Endodermal cell (in vitro differentiated cells): ENCODE data around the gene MRM2. TPM values are rescaled to one million over a fixed set of nuclear protein-coding genes. Genes with fewer than 3 reads are reported as not detected.

Source experiments
- DNase-seq: peaks from one replicate; pipeline ENCODE4 v3.0.0-alpha.2; 2017
- H3K27ac ChIP-seq: 2 replicates; pipeline ENCODE4 v1.5.1; 2013; ENCODE audit warnings: mild to moderate bottlenecking, low read depth, low read length, moderate library complexity
- H3K27me3 ChIP-seq: 2 replicates; pipeline ENCODE4 v1.6.1; 2013; ENCODE audit warnings: mild to moderate bottlenecking, low read length, moderate library complexity; ENCODE audit not compliant: insufficient read depth, control insufficient read depth, poor library complexity, severe bottlenecking
- H3K36me3 ChIP-seq: 2 replicates; pipeline ENCODE4 v1.7.0; 2013; ENCODE audit warnings: mild to moderate bottlenecking, low read length, moderate library complexity; ENCODE audit not compliant: control insufficient read depth, insufficient read depth
- H3K4me1 ChIP-seq: one replicate; pipeline ENCODE4 v1.7.0; 2013; ENCODE audit warnings: low read length; ENCODE audit not compliant: control insufficient read depth, insufficient read depth
- H3K4me3 ChIP-seq: 2 replicates; pipeline ENCODE4 v1.5.1; 2013; ENCODE audit warnings: mild to moderate bottlenecking, low read length, moderate library complexity
- H3K9ac ChIP-seq: 2 replicates; pipeline ENCODE4 v1.6.1; 2013; ENCODE audit warnings: mild to moderate bottlenecking, low read length, moderate library complexity; ENCODE audit not compliant: poor library complexity, severe bottlenecking; ENCODE audit errors: extremely low read depth
- H3K9me3 ChIP-seq: 2 replicates; pipeline ENCODE4 v1.6.1; 2013; ENCODE audit warnings: mild to moderate bottlenecking, low read length, moderate library complexity; ENCODE audit not compliant: control insufficient read depth
- H3K27ac Mint-ChIP-seq: 2 replicates; pipeline ENCODE4 v1.8.0; 2020; ENCODE audit warnings: mixed read lengths
- H3K27me3 Mint-ChIP-seq: 2 replicates; pipeline ENCODE4 v1.8.0; 2021; ENCODE audit warnings: mild to moderate bottlenecking, mixed read lengths; ENCODE audit not compliant: insufficient read depth
- H3K36me3 Mint-ChIP-seq: 2 replicates; pipeline ENCODE4 v1.8.0; 2020; ENCODE audit warnings: low read depth, mixed read lengths
- H3K4me1 Mint-ChIP-seq: 2 replicates; pipeline ENCODE4 v1.8.0; 2020; ENCODE audit warnings: mixed read lengths
- H3K4me3 Mint-ChIP-seq: 2 replicates; pipeline ENCODE4 v1.8.0; 2020; ENCODE audit warnings: mild to moderate bottlenecking, moderate library complexity, mixed read lengths
- H3K9me3 Mint-ChIP-seq: 2 replicates; pipeline ENCODE4 v1.8.0; 2020; ENCODE audit warnings: mild to moderate bottlenecking, mixed read lengths
- WGBS, 2 experiments: methylation state at CpG; one replicate each; pipeline versions ENCODE4 v1.1.5 to v1.1.7; 2013; ENCODE audit warnings: missing lambda C conversion rate in 2 of 2, mixed read lengths in 1 of 2; ENCODE audit not compliant: insufficient coverage in 1 of 2, insufficient read length in 1 of 2; 5-methylcytosine and 5-hydroxymethylcytosine counted together
- total RNA-seq, 2 donors: library from RNA; stranded (reverse); fragmentation: NEBNext Ultra II Directional in 1 of 2; extraction: Animal tissue kit (Norgen Biotek cat#: 25700) in 1 of 2; gene quantifications; 2 replicates in 1 of 2; 3 replicates in 1 of 2; pipeline ENCODE4 v1.2.1, GENCODE V29; 2021
- TF ChIP-seq, protein P1 (sequence below): fragments of 200-600 bp; sonication (generic); conservative IDR thresholded peaks from 2 replicates; pipeline ENCODE4 v1.5.0; 2021; ENCODE audit warnings: antibody characterized with exemption, mild to moderate bottlenecking

Gene MRM2
- total RNA-seq, 2 donors from 2014 or later = 38.9 TPM

DNA sequence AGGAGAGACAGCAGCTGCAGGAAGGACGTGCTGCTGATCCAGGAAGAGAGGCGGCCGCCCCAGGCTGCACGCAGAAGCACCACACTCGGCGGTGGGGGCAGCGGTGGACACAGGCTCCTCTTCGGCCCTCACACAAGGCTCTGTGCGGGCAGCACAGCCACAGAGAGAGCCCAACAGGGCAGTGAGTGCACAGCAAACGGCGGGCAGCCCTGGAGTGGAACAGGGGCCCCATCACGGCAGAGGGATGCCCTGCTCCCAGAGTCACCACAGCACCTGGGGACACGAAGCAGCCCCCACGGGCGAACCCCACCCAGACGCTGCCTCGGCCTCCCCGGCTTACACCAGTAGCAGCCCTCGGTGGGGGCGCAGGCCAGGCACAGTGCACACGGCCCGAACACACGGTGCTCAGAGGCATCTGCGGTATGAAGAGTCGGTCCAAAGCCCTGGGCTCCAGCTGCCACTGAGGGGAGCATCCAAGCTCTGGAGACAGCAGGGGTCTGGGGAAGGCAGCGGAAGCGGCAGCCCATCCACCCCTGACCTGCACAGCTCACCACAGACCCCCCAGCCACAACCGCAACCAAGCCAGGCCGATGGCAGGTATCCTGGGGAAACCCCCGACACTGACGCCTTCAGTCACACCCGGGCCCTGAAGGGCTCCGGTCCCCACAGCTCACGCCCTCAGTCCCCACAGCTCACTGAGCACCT, 16.8 kb upstream of the MRM2 start:
- Histone ChIP-seq H3K27ac (no peak overlapping the region), H3K36me3 (peaks cover under 1% of the 10 kb centered on the region), H3K27me3 (no peaks in the 10 kb centered on the region), H3K9ac (no peak overlapping the region), H3K9me3 (no peaks in the 10 kb centered on the region), H3K4me3 (no peak overlapping the region), H3K4me1 (no peaks in the 10 kb centered on the region)
- H3K4me1 Mint-ChIP-seq = no peaks in the 10 kb centered on the region
- TF ChIP-seq, protein P1, sequence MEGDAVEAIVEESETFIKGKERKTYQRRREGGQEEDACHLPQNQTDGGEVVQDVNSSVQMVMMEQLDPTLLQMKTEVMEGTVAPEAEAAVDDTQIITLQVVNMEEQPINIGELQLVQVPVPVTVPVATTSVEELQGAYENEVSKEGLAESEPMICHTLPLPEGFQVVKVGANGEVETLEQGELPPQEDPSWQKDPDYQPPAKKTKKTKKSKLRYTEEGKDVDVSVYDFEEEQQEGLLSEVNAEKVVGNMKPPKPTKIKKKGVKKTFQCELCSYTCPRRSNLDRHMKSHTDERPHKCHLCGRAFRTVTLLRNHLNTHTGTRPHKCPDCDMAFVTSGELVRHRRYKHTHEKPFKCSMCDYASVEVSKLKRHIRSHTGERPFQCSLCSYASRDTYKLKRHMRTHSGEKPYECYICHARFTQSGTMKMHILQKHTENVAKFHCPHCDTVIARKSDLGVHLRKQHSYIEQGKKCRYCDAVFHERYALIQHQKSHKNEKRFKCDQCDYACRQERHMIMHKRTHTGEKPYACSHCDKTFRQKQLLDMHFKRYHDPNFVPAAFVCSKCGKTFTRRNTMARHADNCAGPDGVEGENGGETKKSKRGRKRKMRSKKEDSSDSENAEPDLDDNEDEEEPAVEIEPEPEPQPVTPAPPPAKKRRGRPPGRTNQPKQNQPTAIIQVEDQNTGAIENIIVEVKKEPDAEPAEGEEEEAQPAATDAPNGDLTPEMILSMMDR = no peak
- no peak for DNase-seq
- H3K27ac Mint-ChIP-seq = no peak overlapping the region
- WGBS, 2 experiments = 95 to 96% methylated on average over 12 to 34 of the region's 34 CpGs
- H3K9me3 Mint-ChIP-seq = no peaks in the 10 kb centered on the region
- peaks cover 54% of the 10 kb centered on the region for H3K36me3 Mint-ChIP-seq
- no peak overlapping the region for H3K4me3 Mint-ChIP-seq
- H3K27me3 Mint-ChIP-seq = no peaks in the 10 kb centered on the region

DNA sequence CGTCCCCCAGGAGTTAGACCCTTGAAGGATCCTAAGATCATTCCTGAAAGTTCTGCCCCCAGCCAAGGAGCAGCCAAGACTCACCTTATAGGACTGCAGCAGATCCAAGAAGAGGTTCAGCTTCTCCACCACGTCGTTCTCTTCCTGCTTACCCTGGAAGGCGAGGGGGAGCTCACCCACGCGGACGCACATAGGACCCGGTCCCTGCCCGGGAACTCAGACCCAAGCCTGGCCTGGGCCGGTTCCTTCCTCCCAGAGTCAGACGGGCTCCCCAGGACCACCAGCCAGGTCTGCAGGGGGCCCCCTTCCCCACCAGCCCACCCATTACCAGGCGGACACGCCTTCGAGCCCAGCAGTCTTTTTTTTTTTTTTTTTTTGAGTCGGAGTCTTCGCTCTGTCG, 15.6 kb upstream of the MRM2 start:
- no peaks in the 10 kb centered on the region for H3K9me3 ChIP-seq
- peak; percentile 47 for DNase-seq
- H3K27me3 ChIP-seq = no peaks in the 10 kb centered on the region
- TF ChIP-seq, protein P1 = no peak
- H3K27me3 Mint-ChIP-seq = no peaks in the 10 kb centered on the region
- no peak overlapping the region for H3K4me3 ChIP-seq
- no peaks in the 10 kb centered on the region for H3K36me3 ChIP-seq
- H3K4me1 ChIP-seq = no peaks in the 10 kb centered on the region
- peaks cover 45% of the 10 kb centered on the region for H3K36me3 Mint-ChIP-seq
- no peak overlapping the region for H3K27ac ChIP-seq
- H3K4me1 Mint-ChIP-seq = no peaks in the 10 kb centered on the region
- no peaks in the 10 kb centered on the region for H3K9me3 Mint-ChIP-seq
- no peak overlapping the region for H3K9ac ChIP-seq
- H3K27ac Mint-ChIP-seq = peak overlapping the region; percentile 55
- 91 to 94% methylated on average over 12 to 15 of the region's 17 CpGs for WGBS, 2 experiments
- H3K4me3 Mint-ChIP-seq = no peak overlapping the region

DNA sequence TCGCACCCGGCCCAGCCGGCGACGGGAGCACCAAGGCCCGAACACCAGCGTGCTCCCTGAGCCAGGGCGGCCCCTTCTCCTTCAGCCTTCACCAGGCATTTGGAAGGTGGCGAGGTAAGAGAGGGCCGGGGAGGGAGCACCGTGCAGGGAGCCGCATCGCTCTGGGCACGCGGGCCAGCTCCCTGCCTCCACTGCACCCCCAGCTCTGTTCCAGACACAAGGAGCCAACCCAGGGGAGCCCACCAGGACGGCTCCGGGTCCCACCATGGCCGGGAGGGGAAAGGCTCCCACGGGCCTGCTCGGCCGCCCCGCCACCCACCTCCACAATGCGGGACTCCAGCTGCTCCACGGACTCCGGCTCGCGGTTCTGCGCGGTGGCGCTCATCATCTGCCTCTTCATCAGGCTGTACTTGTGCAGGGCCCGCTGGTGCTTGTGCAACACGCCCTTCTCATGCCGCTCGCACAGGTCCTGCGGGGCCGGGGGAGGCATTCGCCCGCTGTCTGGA, 15.1 kb upstream of the MRM2 start:
- peaks cover 40% of the 10 kb centered on the region for H3K36me3 Mint-ChIP-seq
- 95% methylated on average over 12 to 38 of the region's 38 CpGs for WGBS, 2 experiments
- H3K9me3 Mint-ChIP-seq = no peaks in the 10 kb centered on the region
- no peaks in the 10 kb centered on the region for H3K36me3 ChIP-seq
- H3K4me3 ChIP-seq = no peak overlapping the region
- no peaks in the 10 kb centered on the region for H3K4me1 ChIP-seq
- no peak overlapping the region for H3K27ac Mint-ChIP-seq
- H3K27ac ChIP-seq = no peak overlapping the region
- TF ChIP-seq, protein P1 = no peak
- H3K27me3 Mint-ChIP-seq = no peaks in the 10 kb centered on the region
- H3K9ac ChIP-seq = no peak overlapping the region
- no peaks in the 10 kb centered on the region for H3K27me3 ChIP-seq
- no peaks in the 10 kb centered on the region for H3K4me1 Mint-ChIP-seq
- no peaks in the 10 kb centered on the region for H3K9me3 ChIP-seq
- DNase-seq = no peak
- H3K4me3 Mint-ChIP-seq = no peak overlapping the region
